NCI-H2196 treated with DMSO at 0.1 percent for 48 hours (cell line): Measurements from ENCODE around the gene TFEB.

Experiments
- DNase-seq: peaks from one replicate; lab custom pipeline; 2025; ENCODE audit not compliant: unreplicated experiment; lab: John Stamatoyannopoulos, UW

The TFEB gene

GRCh38 chr6:41735427-41736185 is at the start of gene TFEB:
Gene TFEB, minus strand, starts transcription at chr6:41735608. Its CDS starts 44,395 bp downstream, at chr6:41691213.
- peak; percentile 70 for DNase-seq

GRCh38 chr6:41784581-41785171 is 49.3 kb upstream of the TFEB start:
- DNase-seq, result no peak

GRCh38 chr6:41783106-41783780 is 47.8 kb upstream of the TFEB start:
- no peak for DNase-seq

- peak; percentile 39 for DNase-seq
Measured at GRCh38 chr6:41781366-41781730, 45.9 kb upstream of the TFEB start.

- peak; percentile 39 for DNase-seq
Measured at GRCh38 chr6:41780551-41781365, 45.4 kb upstream of the TFEB start, which contains the start of gene PRICKLE4. Gene PRICKLE4, plus strand, starts transcription at chr6:41780782. Its CDS starts 2,692 bp downstream, at chr6:41783474.

GRCh38 chr6:41779788-41780550 is 44.6 kb upstream of the TFEB start, which contains the start of gene FRS3:
Gene FRS3, minus strand, starts transcription at chr6:41779900. Its CDS starts 2,913 bp downstream, at chr6:41776987.
- peak; percentile 77 for DNase-seq

GRCh38 chr6:41779336-41779735 is 43.9 kb upstream of the TFEB start:
- DNase-seq, result no peak

GRCh38 chr6:41778895-41779294 is 43.5 kb upstream of the TFEB start:
- DNase-seq, result no peak

- no peak for DNase-seq
Measured at GRCh38 chr6:41777551-41778285, 42.3 kb upstream of the TFEB start.

- DNase-seq, result no peak
Measured at GRCh38 chr6:41775293-41775882, 40.0 kb upstream of the TFEB start.

- DNase-seq, result no peak
Measured at GRCh38 chr6:41774841-41775240, 39.4 kb upstream of the TFEB start.

GRCh38 chr6:41771058-41771983 is 35.9 kb upstream of the TFEB start:
- DNase-seq, result no peak

GRCh38 chr6:41770381-41771057 is 35.1 kb upstream of the TFEB start:
- no peak for DNase-seq

- no peak for DNase-seq
Measured at GRCh38 chr6:41769376-41769775, 34.0 kb upstream of the TFEB start.

GRCh38 chr6:41768545-41769308 is 33.3 kb upstream of the TFEB start:
- no peak for DNase-seq

- no peak for DNase-seq
Measured at GRCh38 chr6:41767112-41767833, 31.9 kb upstream of the TFEB start.
